Prostate gland (tissue), 2 donors: Measurements from ENCODE around the gene ACTRT2. TPM values are rescaled to one million over a fixed set of nuclear protein-coding genes. Genes with fewer than 3 reads are reported as not detected.

Experiments used
- DNase-seq: peaks from one replicate; pipeline ENCODE4 v3.0.0-alpha.2; 2019; ENCODE audit warnings: low spot score
- H3K27ac ChIP-seq, 2 donors: fragments of 200-600 bp; sonication (generic); 2 replicates each; pipeline ENCODE4 v1.5.1; 2017 to 2019
- H3K27me3 ChIP-seq: fragments of 200-600 bp; sonication (generic); replicated peaks from 2 replicates; pipeline ENCODE4 v1.5.1; 2019; ENCODE audit not compliant: insufficient read depth
- H3K36me3 ChIP-seq, 2 donors: fragments of 200-600 bp; sonication (generic); 1 replicate in 1 of 2; 2 replicates in 1 of 2; pipeline versions ENCODE4 v1.5.1 to v1.8.1; 2017 to 2019
- H3K4me1 ChIP-seq: fragments of 200-600 bp; sonication (generic); replicated peaks from 2 replicates; pipeline ENCODE4 v1.5.1; 2019
- H3K4me3 ChIP-seq, 2 donors: fragments of 200-600 bp; sonication (generic); 2 replicates each; pipeline ENCODE4 v1.5.1; 2017 to 2019
- H3K9me3 ChIP-seq: fragments of 200-600 bp; sonication (generic); 2 replicates; pipeline ENCODE4 v1.5.1; 2017
- POLR2A ChIP-seq: fragments of 450-650 bp; IDR thresholded peaks from one replicate; pipeline ENCODE4 v1.6.1; 2016; ENCODE audit warnings: antibody characterized with exemption, mild to moderate bottlenecking
- POLR2AphosphoS5 ChIP-seq: sonication (generic); formaldehyde crosslinking; IDR thresholded peaks from one replicate; pipeline ENCODE4 v1.6.1; 2017; ENCODE audit warnings: antibody characterized with exemption
- WGBS: methylation state at CpG from one replicate; pipeline ENCODE4 v1.1.5; 2018; 5-methylcytosine and 5-hydroxymethylcytosine counted together
- intact Hi-C: fragments of 100-400 bp; cut with DNase I; formaldehyde crosslinking; loops from one replicate; pipeline ENCODE4 v1.14.2; 2022
- total RNA-seq, 2 donors: library from RNA; depleted of rRNA; stranded (reverse); fragments of >200 nt; gene quantifications; one replicate each; pipeline ENCODE4 v1.1.0, GENCODE V29; 2016
- TF ChIP-seq, protein P1 (sequence below), 4 experiments: fragments of 200-600 bp in 2 of 4; fragments of 450-650 bp in 2 of 4; sonication (generic) in 2 of 4; IDR thresholded peaks; 1 replicate in 3 of 4; 2 replicates in 1 of 4; pipeline ENCODE4 v1.5.1; 2016 to 2019; ENCODE audit warnings: antibody characterized with exemption in 4 of 4, mild to moderate bottlenecking in 2 of 4, moderate library complexity in 2 of 4

ACTRT2 gene
- total RNA-seq, 2 donors from 2014 or later = 7.2 TPM; not detected in 1

- no peak overlapping the region for H3K4me3 ChIP-seq
- H3K9me3 ChIP-seq = no peaks in the 10 kb centered on the region
- H3K27me3 ChIP-seq = peaks cover 3% of the 10 kb centered on the region
- no peaks in the 10 kb centered on the region for H3K36me3 ChIP-seq
- TF ChIP-seq POLR2A = no peak
- no peak for TF ChIP-seq POLR2AphosphoS5
- TF ChIP-seq, protein P1, sequence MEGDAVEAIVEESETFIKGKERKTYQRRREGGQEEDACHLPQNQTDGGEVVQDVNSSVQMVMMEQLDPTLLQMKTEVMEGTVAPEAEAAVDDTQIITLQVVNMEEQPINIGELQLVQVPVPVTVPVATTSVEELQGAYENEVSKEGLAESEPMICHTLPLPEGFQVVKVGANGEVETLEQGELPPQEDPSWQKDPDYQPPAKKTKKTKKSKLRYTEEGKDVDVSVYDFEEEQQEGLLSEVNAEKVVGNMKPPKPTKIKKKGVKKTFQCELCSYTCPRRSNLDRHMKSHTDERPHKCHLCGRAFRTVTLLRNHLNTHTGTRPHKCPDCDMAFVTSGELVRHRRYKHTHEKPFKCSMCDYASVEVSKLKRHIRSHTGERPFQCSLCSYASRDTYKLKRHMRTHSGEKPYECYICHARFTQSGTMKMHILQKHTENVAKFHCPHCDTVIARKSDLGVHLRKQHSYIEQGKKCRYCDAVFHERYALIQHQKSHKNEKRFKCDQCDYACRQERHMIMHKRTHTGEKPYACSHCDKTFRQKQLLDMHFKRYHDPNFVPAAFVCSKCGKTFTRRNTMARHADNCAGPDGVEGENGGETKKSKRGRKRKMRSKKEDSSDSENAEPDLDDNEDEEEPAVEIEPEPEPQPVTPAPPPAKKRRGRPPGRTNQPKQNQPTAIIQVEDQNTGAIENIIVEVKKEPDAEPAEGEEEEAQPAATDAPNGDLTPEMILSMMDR (IDR thresholded peaks at IDR 0.05) = no peak
- DNase-seq = no peak
- H3K4me1 ChIP-seq = no peaks in the 10 kb centered on the region
- no peak overlapping the region for H3K27ac ChIP-seq
- intact Hi-C loops = no loop called here
- WGBS = 34% methylated on average over 12 of the region's 12 CpGs
These were observed 40.4 kb upstream of the ACTRT2 start for GRCh38 chr1:2980849-2981248.

DNA sequence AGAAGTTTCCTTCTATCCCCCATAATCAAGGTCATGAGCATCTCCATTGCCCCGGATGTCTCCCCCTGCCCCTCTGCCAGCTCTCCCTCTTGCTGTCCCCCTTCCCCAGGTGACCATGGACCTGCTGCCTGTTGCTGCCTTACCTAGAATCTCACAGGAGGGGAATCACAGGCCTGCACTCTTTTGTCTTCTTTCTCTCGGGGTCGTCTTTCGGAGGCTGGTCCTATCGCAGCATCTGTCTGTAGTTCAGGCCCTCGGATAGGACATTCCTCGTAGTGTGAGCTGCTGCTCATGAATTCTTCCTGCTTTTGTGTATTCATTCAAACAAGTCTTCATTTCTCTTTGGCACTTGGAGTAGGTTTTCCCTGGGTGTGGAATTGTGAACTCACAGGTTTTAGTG lies 39.9 kb upstream of the ACTRT2 start:
- H3K27me3 ChIP-seq = peaks cover 3% of the 10 kb centered on the region
- no peaks in the 10 kb centered on the region for H3K4me1 ChIP-seq
- H3K9me3 ChIP-seq = no peaks in the 10 kb centered on the region
- intact Hi-C loops = no loop called here
- no peaks in the 10 kb centered on the region for H3K36me3 ChIP-seq
- 64% methylated on average over 7 of the region's 7 CpGs for WGBS
- H3K4me3 ChIP-seq = no peak overlapping the region
- DNase-seq = no peak
- TF ChIP-seq POLR2A (no peak), POLR2AphosphoS5 (no peak)
- no peak overlapping the region for H3K27ac ChIP-seq

- 85% methylated on average over 18 of the region's 19 CpGs for WGBS
- no peak for TF ChIP-seq POLR2AphosphoS5
- TF ChIP-seq, protein P1 (IDR thresholded peaks at IDR 0.05) = no peak
- TF ChIP-seq POLR2A = no peak
- Histone ChIP-seq H3K27ac (no peak overlapping the region), H3K36me3 (no peaks in the 10 kb centered on the region), H3K9me3 (no peaks in the 10 kb centered on the region), H3K4me3 (no peak overlapping the region), H3K27me3 (peaks cover 3% of the 10 kb centered on the region), H3K4me1 (no peaks in the 10 kb centered on the region)
- intact Hi-C loops = no loop called here
- no peak for DNase-seq
These were observed 39.2 kb upstream of the ACTRT2 start for GRCh38 chr1:2981981-2982614.

DNA sequence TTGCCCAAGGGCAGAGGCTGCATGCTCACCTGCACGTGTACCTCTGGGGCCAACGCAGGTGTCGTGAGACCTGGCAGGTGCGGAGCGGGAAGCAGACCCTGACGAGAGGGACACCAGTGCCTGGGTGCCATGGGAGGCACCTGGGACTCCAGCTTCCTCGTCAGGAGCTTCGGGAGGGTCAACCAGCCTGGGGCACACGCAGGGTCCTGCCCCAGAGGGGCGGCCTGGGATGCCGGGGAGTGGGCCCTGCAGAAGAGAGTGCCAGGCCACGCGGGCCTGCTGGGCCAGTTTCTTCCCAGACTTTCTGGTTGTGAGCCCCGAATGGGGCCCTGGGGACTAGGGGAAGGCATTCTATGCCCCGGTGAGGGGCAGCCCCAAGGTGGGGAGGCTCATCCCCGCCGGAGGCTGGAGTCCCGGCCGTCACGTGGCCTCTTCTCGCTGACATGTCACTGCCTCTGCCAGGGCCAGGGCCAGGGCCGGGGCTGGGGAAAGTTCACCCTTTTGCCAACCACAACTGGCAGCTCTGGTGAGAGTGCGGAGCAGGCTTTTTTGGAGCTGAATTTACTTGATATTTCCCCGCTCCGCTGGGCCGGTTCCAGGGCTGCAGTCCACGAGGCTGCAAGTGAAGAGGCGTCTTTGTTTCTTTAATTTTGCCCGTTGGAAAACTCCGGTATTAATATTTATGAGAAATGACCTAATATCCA lies 38.5 kb upstream of the ACTRT2 start:
- no peak overlapping the region for H3K27ac ChIP-seq
- TF ChIP-seq POLR2A = no peak
- TF ChIP-seq, protein P1 (IDR thresholded peaks at IDR 0.05) = no peak
- TF ChIP-seq POLR2AphosphoS5 = no peak
- DNase-seq = no peak
- H3K4me1 ChIP-seq = no peaks in the 10 kb centered on the region
- no peaks in the 10 kb centered on the region for H3K9me3 ChIP-seq
- intact Hi-C loops = no loop called here
- no peaks in the 10 kb centered on the region for H3K36me3 ChIP-seq
- peaks cover 3% of the 10 kb centered on the region for H3K27me3 ChIP-seq
- no peak overlapping the region for H3K4me3 ChIP-seq
- WGBS = 86% methylated on average over 30 of the region's 30 CpGs

DNA sequence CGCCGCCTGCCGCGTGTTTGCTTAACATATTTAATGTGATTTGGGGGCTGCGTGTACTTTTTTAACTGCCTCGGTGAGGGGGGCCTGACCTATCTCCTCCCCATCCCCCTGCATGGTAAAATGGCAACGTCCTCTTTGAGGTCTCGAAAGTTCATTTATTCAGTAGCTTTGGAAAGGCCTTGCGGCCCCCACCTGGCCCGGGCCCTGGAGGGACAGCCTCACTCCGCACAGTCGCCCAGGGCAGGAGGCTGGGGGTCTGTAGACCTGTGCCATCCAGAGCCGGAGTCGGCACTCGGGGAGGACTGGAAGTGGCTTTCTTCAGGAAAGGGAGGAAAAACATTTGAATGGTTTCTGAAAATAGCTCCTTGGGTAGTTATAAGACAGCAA lies 38.0 kb upstream of the ACTRT2 start:
- DNase-seq = no peak

More for the DNA sequence above, 38.0 kb upstream of the ACTRT2 start:
- H3K9me3 ChIP-seq = no peaks in the 10 kb centered on the region
- H3K4me3 ChIP-seq = no peak overlapping the region
- H3K36me3 ChIP-seq = no peaks in the 10 kb centered on the region
- intact Hi-C loops = no loop called here
- H3K4me1 ChIP-seq = no peaks in the 10 kb centered on the region
- H3K27ac ChIP-seq = no peak overlapping the region
- WGBS = 70% methylated on average over 15 of the region's 15 CpGs
- TF ChIP-seq POLR2A = no peak
- peaks cover 3% of the 10 kb centered on the region for H3K27me3 ChIP-seq
